Measurements from ENCODE around the gene HMGCS2.
"Not testable (repeated sequence)": the region's sequence is repeated elsewhere in the genome, so short reads cannot be mapped to it uniquely, and the experiment has no call there.

The HMGCS2 gene

DNA sequence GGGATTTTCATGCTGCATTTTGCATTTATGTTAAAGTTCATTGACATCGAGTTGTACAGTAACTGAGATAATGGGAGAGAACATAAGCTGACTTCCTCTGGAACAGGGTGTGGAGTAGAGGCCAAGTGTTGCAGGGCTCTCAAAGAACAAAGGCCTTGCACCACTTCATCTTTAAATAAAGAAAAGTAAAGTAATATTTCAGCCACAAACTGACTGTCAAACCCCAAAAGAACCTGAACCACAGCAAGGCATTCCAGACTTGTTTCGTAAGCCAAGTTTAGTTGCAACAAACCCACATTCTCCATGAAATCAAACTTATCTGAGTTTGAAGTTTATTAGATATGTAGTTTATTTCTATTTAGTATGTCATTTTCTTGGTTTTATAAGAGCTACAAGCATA lies 19.1 kb upstream of the HMGCS2 start:
- no peak for DNase-seq

DNA sequence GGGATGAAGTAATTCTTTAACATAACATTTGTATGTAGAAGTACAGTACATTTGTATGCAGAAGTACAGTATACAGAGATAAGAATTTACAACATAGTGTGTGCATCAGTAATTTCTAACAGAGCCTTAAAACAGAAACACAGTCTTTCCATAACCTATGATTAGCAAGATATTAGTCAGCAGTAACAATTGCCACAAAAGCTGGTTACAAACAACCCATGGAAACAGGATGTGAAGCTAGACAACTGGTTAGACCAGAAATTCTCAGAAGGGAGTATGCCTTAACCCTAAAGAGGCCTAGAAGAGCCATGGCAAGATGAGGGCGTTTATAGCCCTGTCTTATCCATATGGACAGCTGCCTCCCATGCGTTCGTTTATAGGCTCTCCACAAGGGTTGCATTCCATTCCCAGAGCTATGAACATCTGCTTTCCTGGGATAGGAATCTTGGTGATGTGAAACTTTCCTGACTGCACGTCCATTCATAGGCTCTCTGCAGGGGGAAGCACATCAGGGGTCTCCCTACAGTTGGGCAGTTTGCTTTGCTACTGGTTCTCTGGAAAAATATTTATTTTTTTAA lies 17.9 kb upstream of the HMGCS2 start:
- not testable (repeated sequence) for DNase-seq

DNA sequence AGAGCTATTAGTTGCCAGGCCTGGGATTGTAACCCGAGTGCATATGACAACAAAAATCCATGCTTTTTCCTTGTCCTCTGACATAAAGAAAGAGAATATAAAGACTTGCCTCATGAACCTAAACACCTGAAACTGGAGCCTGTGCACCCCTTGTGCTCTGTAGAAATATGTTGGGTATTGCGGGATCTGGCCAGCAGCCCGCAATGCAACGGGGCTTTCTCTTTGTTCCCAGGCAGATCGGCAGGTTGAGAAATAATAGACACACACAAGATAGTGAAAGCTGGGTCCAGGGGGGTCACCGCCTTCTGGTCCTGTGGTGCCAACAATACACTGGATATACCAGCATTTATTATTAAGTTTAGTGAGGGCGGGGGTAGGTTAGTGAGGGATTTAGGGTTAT lies 17.3 kb upstream of the HMGCS2 start:
- not testable (repeated sequence) for DNase-seq

DNA sequence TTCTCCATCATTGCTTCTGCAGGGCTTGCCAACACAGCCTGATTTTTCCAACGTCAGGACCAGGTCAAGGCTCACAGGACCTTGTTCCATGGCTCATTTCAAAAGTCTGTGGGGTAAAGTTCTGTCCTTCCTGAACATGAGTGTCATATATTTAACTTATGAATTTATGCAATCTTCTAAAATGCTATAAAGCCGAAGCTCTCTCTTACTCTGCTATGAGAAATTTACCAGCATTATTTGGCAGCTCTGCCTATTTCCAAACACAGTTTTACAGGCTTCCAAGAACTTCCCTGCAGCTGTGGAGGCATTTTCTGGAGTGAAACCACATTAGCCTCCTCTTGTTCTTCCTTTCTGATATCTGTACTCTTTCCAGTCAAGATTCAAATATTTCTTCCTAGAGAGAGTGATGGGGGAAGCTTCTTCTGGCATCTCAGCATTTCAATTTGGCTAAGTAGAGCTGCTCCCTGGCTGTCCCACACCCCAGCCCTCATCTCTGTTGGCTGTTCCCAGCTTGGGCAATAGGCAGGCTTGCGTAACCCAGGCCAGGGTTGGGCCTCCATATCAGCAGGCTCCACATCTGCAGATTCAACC lies 15.6 kb upstream of the HMGCS2 start:
- no peak for DNase-seq

DNA sequence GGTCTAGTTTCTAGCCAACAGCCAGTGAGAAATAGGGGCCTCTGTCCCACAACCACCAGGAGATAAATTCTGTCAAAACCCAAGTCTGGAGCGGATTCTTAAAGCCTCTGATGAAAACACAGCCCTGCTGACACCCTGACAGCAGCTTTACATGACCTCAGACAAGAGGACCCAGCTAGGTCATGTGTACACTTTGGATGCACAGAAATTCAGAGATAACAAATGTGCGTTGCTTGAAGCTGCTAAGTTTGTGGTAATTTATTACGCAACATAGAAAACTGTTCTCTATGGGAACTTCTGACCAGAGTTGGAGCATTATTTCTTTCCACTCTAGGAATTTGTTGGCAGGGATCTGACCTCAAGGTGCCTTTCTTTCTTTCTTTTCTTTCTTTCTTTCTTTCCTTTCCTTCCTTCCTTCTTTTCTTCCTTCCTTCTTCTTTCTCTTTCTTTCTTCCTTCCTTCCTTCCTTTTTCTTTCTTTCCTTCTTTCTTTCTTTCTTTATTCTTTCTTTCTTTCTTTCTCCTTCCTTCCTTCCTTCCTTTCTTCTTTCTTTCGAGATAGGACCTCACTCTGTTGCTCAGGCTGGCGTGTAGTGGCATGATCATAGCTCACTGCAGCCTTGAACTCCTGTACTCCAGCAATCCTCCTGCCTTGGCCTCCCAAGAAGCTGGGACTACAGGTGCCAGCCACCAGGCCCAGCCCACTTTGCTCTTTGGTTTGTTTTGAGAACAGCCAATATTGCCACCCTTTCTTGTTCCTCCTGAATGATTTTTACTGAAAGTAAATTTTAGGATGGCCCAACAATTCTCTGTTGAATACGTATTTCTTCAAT lies 14.9 kb upstream of the HMGCS2 start:
- DNase-seq, result no peak

DNA sequence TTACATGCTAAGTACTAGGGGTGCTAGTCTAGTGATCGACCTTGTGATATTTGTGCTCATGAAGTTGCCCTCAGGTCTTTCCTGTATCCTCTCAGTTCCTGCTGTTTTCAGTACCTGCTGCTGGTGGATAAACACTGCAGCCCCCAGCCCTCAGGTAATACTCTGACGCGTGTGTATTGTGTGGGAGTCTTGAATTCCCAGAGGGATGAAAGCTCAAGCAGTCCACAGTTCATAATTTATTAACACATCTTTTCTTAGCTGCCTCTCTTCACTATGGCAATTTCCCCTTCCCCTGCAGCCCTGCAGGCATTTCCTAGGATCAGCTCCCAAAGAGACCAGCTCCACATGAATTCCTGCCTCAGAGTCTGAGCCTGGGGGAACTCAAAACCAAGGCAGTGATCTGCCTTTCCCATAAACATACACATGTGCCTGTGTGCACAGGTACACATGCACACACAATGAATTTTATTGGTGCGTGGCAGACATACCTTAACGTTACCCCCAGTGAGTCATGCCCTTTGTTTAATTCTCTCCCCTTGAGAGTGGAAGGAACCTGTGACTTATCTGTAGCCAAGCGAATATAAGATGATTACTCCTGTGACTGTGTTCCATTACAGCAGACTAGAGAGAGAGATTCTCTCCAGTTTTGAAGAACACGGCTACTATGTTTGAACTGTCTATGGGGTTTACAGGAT lies 14.1 kb upstream of the HMGCS2 start:
- DNase-seq, result no peak

DNA sequence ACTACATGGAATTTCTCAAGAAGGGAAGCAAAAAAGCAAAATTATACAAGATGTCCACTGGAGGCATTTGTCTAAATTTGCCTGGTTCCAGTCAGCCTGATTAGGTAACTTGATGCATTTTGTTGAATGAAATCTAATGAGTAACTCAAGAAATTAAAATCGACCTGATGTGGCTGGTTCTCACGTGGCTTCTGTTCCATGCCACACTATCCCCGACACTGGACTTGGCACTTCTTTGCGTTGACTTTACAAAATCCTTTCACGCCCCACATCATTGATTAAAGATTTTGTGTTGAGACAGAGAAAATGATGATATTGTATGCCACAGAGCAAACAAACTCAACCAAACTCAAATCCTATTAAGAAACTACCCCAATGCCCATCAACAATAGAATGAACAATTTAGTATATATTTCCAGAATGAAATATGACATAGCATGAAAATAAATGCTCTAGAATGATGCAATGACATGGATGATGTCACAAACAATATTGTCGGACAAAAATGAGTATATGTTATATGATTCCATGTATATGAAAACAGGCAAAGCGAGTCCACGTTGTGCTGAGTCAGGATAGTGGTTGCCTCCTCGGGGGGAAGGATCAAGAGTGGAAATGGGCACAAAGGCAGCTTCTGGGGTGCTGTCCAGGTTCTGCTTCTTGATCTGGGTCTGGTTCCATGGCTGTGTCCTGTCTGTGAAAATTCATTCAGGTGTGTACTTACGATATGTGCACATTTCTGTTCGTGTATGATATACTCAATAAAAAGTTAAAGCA lies 12.9 kb upstream of the HMGCS2 start:
- no peak for DNase-seq

DNA sequence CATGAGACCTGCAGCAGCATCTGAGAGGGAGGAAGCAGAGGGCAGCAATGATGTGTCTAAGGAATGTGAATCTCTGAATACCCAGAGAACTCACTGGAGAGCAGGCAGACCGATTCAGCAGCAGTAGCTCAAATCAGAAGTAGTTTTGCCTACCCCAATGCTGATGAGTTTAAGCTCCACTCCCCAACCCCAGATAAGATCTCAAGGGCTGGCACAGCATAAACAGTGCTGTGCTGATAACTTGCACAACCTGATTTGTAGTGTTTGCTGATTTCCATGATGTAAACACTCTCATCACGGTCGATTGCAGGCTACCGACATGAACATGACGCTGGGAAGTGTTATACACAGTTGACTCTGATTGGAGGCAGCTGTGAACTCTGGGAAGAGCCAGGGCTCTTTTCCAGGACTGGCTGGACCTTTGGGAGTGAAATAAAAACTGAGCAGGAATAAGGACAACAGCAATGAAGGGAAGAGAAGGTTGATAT lies 11.2 kb upstream of the HMGCS2 start:
- peak; percentile 97 for DNase-seq

DNA sequence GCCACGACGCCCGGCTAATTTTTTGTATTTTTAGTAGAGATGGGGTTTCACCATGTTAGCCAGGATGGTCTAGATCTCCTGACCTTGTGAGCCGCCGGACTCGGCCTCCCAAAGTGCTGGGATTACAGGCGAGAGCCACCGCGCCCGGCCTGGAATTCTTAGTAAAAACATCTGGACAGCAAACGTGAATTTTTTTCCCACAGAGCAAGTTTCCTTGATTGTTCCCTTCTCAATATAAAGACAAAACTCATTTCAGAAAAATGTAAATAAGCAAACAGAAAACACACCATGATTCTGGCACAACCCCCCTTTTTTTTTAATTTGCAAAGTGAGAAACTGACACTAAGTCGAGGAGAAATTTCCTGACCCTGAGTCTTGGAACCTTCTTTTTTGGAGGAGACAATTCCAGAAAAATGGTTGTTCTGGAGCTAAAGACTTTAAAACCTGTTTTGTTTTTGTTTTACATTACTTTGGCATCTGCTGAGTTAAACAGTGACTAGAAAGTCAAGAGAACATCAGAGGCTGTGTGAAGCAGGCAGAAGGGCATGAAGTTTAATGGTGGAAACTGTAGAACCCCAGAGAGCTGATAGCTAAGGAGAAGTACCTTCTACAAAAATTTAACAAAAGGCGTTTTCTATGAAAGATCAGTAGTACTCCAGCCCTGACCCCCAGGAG lies 10.3 kb upstream of the HMGCS2 start:
- no peak for DNase-seq

DNA sequence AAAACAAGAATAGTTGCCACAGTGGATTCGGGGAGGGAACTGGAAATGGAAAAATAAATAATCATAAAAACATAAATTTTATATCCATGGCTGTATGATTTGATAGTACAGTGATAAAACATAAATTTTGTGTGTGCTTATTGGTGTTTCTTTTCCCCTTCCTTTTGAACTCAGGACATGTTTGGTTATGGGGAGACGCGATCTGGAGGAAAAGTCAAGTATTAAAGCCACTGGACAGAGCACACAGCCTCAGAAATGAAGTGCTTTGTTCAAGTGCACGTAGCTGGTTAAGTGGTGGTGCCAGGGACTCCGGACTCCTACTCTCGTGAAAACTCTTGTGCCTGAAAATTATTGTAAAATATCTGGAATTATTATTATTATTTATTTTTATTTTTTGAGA lies 9.7 kb upstream of the HMGCS2 start:
- no peak for DNase-seq

DNA sequence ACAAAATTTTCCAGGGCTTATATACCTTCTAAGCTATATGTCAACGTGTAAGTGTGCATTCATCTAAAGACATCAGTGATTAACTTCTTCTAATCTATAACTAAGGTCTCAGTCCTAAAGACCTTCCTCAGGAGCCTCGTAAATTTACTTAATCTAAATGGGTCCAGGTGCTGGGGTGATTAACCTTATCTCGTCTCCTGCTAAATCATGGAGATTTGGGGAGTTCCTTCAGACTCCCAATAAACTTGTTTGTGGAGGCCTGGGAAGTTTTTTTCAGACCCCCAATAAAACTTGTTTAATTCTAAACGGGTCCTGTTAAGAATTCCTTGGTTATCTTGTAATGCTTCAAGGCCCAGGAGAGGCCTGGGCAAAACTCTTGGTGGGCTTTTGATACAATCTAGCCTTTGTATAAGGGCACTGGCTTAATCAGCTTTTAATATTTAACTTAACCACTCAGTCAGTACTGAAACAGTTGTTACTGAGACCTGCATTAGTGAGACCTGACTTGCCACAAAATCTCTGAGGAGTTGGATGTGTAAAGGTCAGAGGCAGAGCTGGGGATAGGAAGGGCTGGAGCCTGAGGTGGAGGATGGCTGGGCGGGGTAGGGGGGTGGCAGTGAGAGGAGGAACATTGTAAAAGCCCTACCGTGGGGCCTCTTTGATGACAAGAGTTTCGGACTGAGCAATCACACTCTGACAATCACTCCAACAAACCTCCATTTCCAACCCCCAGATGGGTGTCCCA lies 6.2 kb upstream of the HMGCS2 start:
- DNase-seq, result no peak

DNA sequence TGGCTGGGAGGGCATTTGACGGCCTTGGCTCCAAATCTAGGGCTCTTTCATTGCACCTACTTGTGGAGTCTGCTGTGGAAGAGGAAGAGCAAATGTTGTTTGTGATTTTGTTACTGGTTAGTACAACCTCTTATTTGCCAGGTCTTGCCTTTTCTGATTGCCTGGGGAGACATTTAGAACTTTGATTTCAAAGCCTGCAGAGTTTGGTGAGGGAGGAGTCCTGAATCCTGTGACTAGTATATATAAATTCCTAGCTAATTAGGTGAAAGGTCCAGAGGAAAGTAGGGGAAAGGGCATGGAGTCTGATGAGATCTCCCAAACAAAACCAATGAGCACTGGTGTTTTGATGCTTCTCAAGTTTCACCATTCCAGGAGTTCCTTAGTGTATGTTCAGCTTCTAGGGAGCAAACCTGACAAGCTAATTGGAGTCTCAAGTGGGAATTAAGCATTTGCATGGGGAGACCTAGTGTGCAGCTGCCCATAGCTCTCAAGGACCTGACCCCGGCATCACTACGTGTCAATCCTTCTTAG lies 5.1 kb upstream of the HMGCS2 start:
- DNase-seq, result peak; percentile 88

DNA sequence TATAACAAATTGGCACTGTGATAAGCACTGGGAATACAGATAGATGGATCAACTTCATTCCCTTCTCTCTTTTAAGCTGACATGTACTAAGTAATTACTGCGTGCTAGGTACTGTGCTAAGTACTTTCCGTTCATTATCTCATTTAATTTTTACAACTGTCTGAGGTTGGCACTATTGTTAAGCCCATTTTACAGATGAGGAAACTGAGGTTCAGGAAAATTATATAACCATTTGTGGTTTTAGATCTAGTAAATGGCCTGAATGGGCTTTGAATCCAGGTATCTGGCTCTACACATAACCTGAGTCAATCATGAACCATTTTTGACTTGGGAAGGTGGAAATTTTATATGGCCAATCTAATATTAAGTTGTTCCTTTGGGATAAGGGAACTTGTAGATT lies 3.6 kb upstream of the HMGCS2 start:
- no peak for DNase-seq

DNA sequence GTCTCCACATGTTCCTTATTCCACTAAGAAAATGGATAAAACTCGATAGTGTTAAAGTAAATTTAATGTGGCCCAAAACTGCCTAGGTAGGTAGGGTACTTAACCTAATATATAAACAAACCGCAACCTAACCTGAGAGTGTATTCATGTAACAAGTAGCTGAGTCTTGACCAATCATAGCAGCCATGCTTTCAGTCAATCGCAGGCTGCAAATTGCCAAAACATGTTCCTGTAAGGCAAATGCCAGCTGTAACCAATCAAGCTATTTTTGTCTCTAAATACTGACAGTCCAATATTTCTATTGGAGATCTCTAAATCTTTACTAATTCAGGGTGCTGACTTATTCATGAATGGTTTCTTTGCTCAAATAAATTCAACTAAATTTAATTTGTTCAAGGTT lies 3.1 kb upstream of the HMGCS2 start:
- DNase-seq, result peak; percentile 41

DNA sequence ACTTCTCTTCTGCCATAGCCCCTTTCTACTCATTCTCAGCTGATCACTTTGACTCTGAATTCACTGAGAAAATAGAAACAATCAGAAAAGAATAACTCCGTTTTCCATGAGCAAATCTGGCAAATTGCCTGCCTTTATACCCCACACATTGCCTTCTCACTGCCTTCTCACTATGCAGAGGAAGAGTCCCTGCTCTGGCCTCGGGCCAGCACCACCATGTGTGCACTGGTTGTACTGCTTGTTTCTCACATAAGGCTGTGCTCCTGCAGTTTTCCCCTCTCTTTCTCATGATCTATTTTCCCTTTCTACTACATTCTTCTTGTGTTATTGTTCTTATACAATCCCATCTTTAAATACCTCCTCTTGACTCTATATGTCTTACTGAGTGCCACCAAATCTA lies 2.3 kb upstream of the HMGCS2 start:
- DNase-seq, result no peak

DNA sequence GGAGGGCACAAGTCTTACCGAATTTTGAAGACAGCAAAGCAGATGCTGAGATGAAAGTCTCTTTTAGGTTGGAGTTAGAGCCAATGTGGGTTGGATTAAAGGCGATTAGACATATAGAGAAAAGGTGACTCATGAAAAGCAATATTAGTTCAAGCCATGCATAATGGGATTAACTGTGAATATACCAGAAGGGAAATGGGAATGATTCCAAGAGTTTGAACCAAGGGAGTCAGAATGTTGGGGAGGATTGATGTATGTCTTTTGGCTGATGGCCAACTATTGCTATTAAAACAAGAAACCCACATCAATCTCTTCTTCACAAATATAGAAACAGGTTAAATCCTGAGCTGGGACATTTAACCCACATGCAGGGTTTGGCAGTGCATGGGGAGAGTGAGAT lies 1.2 kb downstream of the HMGCS2 start:
- no peak for DNase-seq

DNA sequence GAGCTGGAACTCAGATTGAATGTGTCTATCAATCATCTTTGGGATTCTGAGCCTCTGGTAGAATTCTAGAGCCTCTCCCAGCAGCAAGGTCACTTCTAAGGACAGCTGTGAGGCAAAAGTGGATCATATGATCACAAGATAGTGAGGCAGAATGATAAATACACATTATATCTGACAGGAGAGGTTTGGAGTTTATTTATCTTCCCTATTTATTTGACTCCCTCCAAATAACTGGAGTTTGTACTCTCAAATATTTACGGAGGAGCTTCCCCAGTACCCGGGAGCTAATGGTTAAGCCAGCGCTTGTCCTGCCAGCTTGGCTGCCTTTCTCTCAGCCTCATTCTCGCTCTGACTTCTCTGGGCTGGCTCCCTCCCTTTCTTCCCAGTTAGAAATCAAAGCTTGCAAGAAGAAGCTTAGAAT lies 2.3 kb downstream of the HMGCS2 start:
- no peak for DNase-seq

DNA sequence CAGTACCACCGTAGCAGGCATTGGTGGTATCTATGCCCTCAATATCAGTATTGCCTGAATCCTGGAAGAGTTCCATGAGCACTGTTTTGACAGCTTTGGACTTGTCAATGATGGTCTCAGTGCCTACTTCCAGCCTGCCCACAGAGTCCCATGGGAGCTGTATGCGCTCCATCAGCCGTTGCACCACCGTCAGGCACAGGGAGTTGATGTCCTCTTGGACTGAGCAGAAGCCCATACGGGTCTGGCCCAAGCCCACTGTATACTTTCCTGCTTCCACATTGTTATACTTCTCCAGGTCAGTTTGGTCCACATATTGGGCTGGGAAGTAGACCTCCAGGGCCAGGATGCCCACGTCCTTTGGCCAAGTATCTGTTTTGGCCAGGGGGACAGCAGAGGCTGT lies 4.5 kb downstream of the HMGCS2 start:
- DNase-seq, result no peak

DNA sequence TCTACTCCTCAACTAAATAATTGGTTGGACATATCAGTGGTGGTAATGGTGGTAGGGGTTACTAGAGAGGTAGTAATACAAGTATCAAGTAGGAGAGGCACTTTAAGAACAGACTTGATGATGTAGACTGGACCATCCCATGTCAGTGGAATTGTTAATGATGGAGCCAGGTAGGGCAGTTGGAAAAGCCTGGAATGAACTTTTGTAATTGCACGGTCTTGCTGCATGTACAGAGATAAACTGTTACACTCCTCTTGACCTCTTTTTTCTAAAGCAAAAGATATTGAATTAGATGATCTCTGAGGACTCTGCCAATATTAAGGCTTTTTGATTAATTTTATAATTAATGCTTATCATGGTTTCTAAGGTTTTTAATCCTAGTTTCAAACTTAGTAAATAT lies 5.8 kb downstream of the HMGCS2 start:
- DNase-seq, result no peak

DNA sequence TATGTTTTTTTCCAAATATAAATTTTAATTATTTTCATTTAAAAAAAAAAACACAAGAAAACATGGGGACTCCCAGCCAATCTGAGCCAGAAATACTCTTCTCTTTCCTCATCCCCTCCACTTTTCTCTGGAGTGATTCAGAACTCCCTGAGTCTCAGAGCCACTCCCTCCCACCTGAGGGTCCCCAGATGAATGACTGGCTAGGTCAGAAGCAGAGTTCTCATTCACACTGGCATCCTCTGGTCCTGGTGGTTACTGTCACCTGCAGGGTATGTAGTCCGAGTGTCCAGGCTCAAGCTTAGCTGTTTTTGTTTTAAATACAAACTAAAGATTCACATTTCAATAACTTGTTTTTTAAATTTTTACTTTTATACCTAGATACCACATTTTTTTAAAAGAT lies 6.3 kb downstream of the HMGCS2 start:
- DNase-seq, result no peak

DNA sequence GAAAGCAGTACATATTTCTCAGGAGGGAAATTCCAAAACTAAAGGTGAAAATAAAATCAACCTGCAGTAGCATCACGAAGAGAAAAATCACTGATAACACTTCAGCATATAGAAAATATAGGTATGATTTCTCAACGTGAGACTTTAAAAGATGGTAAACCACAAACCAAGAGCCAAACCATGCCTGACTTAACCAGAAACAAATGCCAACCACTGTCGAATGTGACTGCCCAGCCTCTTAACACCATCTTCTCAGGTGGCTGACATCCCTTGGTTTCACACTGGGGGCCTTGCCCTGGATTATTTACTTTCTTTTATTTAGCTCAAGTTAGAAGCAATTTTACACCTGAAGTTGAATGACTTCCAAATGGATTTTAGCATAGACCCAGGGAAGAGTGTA lies 10.1 kb downstream of the HMGCS2 start:
- DNase-seq, result no peak

Measured in NCI-H510A treated with DMSO at 0.1 percent for 48 hours (cell line).